ENCODE measurements around the gene NR5A1.

NR5A1 gene

DNA sequence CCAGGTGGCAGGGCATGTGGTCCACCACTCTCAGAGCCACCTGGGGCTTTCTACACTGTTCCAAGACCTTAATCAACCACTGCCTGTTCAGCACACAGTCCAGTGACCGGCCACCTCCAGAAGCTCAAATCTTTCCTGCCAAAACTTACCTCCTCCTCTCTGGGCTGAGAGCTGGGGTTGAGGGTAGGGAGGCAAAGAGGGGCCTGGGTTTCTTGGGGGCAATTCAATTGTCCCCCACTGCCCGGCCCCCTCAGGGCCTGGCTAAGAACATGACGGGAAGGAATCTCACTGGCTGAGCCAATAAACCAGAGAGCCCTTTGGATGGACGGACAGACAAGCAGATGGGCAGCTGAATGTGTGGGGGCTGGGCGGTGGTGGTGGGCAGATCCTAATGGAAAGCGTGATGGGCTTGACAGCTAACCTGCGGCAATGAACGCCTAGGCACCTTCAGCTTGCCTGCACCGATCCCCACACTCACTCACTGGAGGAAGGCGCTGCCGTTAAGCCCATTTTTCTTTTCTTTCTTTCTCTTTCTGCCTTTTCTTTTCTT lies 5.4 kb downstream of the NR5A1 start:
- Histone ChIP-seq H3K27me3 (peaks cover 4 to 94% of the 10 kb centered on the region in 2 donors), H3K4me3 (no peak overlapping the region), H3K27ac (no peak overlapping the region), H3K36me3 (no peaks in the 10 kb centered on the region), H3K9me3 (no peaks in the 10 kb centered on the region), H3K4me1 (peaks cover 0 to 24% (median 20%) of the 10 kb centered on the region in 4 donors)
- TF ChIP-seq, protein P1, sequence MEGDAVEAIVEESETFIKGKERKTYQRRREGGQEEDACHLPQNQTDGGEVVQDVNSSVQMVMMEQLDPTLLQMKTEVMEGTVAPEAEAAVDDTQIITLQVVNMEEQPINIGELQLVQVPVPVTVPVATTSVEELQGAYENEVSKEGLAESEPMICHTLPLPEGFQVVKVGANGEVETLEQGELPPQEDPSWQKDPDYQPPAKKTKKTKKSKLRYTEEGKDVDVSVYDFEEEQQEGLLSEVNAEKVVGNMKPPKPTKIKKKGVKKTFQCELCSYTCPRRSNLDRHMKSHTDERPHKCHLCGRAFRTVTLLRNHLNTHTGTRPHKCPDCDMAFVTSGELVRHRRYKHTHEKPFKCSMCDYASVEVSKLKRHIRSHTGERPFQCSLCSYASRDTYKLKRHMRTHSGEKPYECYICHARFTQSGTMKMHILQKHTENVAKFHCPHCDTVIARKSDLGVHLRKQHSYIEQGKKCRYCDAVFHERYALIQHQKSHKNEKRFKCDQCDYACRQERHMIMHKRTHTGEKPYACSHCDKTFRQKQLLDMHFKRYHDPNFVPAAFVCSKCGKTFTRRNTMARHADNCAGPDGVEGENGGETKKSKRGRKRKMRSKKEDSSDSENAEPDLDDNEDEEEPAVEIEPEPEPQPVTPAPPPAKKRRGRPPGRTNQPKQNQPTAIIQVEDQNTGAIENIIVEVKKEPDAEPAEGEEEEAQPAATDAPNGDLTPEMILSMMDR (IDR thresholded peaks at IDR 0.05): no peak
- DNase-seq: no peak
- intact Hi-C loops (cut with DNase I; ENCODE audit: low total_unique reads): no loop called here

DNA sequence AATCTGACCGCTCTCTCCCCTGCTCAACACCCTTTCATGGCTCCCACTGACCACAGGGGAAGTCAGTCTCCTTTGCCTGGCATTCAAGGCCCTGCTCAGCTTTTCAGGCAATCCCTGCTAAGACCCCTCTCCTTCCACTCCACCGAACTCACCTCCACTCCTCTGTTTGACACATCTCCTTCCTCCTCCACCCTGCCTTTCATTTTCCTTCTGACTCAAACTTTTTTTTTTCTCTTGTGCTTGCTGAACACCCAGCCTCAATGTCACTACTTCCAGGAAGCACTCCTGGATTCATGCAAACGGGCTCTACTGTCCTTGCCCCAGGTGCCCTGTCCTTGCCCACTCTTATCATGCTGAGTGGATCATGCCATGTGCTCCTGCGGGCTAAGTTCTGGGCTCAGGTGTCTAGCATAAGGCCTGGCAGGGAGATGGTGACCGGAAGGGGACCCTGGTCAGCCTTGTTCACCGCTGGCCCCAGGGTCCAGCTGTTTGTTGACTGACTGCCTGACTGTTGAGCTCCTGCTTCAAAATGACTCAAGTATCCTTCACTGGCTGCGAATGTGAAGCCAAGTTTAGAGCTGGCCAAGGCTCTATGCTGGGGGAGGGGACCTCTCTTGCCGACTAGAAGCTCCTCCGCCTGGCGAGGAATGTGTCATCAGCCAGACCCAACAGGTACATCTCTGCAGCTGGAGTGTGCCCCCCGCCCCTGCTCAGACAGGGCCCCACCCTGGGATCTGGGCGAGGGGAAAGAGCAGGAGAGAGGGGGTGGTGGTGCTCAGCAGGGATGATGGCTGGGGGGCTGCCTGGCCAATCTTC lies 6.2 kb downstream of the NR5A1 start:
- no peak for DNase-seq
- H3K4me1 ChIP-seq: peaks cover 0 to 24% (median 20%) of the 10 kb centered on the region in 4 donors
- intact Hi-C loops (cut with DNase I; ENCODE audit: low total_unique reads): no loop called here
- peaks cover 4 to 90% of the 10 kb centered on the region in 2 donors for H3K27me3 ChIP-seq
- TF ChIP-seq, protein P1 (IDR thresholded peaks at IDR 0.05): no peak
- H3K27ac ChIP-seq: no peak overlapping the region
- no peaks in the 10 kb centered on the region for H3K36me3 ChIP-seq
- no peak overlapping the region for H3K4me3 ChIP-seq
- H3K9me3 ChIP-seq: no peaks in the 10 kb centered on the region

DNA sequence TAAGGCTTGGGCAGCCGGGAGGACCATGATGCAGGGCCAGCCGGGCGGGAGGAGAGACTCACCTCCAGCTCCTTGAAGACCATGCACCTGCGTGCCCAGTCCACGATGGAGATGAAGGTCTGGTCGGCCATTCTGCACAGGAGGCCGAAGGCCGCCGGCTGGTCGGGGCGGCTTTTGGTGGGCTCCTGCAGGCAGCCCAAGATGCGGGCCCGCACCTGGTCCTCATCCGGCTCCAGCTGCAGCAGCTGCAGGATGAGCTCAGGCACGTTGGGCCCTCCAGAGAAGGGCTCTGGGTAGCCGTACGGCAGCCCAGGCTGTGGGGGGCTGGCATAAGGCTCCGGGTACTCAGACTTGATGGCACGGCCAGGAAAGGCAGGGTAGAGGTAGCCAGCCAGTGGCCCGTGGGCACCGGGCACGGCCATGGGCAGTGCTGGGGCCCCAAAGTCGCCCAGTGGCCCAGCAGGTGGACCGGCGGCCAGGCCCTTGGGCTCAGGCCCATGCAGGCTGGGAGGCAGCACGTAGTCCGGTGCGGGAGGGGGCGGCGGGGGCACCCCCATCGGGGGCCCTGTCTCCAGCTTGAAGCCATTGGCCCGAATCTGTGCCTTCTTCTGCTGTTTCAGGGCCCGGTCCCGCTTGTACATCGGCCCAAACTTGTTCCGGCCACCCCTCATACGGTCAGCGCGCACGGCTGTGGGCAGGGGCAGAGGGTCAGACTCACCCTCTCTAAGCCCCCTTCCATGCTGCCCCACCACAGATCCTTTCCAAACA lies 7.0 kb downstream of the NR5A1 start:
- intact Hi-C loops (cut with DNase I; ENCODE audit: low total_unique reads): no loop called here
- no peak overlapping the region for H3K27ac ChIP-seq
- no peaks in the 10 kb centered on the region for H3K36me3 ChIP-seq
- H3K4me3 ChIP-seq: no peak overlapping the region
- DNase-seq: no peak
- peaks cover 4 to 89% of the 10 kb centered on the region in 2 donors for H3K27me3 ChIP-seq
- TF ChIP-seq, protein P1 (IDR thresholded peaks at IDR 0.05): no peak
- H3K4me1 ChIP-seq: peaks cover 0 to 22% (median 19%) of the 10 kb centered on the region in 4 donors
- no peaks in the 10 kb centered on the region for H3K9me3 ChIP-seq

DNA sequence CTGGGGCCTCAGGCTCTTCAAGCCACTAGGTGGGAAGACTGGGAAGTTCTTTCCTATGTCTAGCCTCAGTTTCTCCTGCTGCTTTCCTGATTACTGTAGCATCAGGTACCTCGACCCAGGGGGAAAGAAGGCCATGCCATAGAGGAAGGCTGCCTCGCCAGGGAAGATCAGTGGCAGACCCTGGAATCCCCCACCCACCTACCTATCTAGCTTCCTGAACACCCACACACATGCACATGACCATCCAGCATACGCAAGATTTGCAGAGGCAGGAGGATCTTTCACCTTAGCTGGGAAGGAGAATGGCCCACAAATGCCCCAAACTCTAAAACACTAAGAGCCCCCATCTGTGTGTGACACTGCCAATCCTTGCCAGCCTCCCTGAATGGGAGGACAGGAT lies 8.0 kb downstream of the NR5A1 start:
- Histone ChIP-seq H3K4me1 (peaks cover 0 to 14% (median 12%) of the 10 kb centered on the region in 4 donors), H3K9me3 (no peaks in the 10 kb centered on the region), H3K36me3 (no peaks in the 10 kb centered on the region), H3K4me3 (no peak overlapping the region), H3K27me3 (peaks cover 2 to 89% of the 10 kb centered on the region in 2 donors), H3K27ac (no peak overlapping the region)
- TF ChIP-seq, protein P1 (IDR thresholded peaks at IDR 0.05): no peak
- intact Hi-C loops (cut with DNase I; ENCODE audit: low total_unique reads): no loop called here
- no peak for DNase-seq

DNA sequence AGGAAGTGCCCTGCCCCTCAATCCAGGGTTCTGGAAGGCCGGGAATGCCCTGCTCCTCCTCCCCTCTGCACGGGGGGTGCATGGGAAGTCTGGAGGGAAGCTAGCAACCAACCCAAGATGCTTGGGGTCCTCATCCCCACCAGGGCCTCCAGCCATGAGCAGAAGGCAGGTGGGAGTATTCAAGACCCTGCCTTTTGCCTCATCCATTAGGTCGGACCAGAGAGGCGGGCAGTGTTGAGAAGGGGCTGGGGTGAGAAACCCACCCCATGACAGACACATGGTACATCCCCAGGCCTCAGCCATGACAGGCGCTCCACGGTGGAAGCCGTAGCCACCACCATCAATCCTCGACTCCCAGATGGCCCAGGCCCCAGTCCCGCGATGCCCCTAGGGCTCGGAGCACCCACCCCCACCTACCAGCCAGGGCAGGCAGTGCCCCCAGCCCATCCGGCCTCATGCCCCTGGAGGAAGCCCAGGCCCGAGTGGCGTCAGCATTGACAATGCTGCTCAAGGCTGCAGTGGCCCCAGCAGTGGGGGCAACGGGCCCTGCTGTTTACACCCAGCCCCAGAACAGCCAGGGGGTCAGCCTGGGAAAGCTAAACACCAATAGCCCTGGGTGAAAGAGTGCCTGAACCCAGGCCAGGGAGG lies 8.6 kb downstream of the NR5A1 start:
- DNase-seq: no peak
- no peaks in the 10 kb centered on the region for H3K9me3 ChIP-seq
- TF ChIP-seq, protein P1 (IDR thresholded peaks at IDR 0.05): no peak
- no peaks in the 10 kb centered on the region for H3K36me3 ChIP-seq
- no peak overlapping the region for H3K27ac ChIP-seq
- H3K27me3 ChIP-seq: peaks cover 0 to 83% of the 10 kb centered on the region in 2 donors
- intact Hi-C loops (cut with DNase I; ENCODE audit: low total_unique reads): no loop called here
- no peak overlapping the region for H3K4me3 ChIP-seq
- H3K4me1 ChIP-seq: peaks cover 0 to 8% (median 6%) of the 10 kb centered on the region in 4 donors
